ENCODE data around the gene PET100. TPM values are rescaled to one million over a fixed set of nuclear protein-coding genes. Genes with fewer than 3 reads are reported as not detected.
"Not testable (repeated sequence)": the region's sequence is repeated elsewhere in the genome, so short reads cannot be mapped to it uniquely, and the experiment has no call there.

Gene PET100
- total RNA-seq, 1 donor from 2014 or later: 15.9 TPM

DNA sequence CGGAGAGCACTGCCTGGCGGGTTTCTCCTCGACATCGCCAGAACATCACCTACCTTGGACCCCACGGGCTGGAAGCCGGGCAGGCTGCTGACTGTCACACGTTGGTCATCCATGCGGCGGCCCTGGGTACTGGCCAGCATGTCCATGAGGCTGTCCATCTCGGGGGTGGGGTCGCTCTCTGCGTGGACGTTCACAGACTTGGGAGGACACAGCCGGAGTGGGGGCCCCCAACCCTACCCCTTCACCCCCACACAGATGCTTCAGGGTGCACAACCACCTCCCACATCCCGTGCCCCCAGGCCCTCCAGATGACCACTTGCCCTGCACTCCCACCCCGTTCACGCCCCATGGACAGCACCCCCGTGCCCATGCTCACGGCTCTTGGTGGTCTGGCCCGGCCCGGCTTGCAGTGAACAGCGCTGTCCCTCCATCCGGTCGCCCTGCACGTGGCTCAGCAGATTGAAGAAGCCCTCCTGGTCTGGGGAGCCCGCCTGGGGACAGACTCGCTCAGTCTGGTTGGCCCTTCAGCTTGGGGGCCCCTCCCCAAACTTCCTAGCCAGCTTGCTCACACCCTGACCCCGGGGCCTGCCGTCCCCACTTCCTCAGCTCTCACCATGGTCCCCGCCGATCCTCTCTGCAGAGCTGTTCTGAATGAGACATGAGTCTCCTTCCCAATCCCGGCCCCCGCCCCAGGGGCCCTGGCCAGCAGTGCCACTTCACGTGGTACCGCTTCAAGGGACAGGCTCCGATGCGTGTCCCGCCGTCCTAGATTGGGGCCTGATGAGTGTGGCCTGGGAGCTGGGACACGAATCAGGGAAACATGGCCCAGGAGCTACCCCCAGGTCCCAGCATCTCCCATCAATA, 3.0 kb downstream of the PET100 start:
- DNase-seq (ENCODE audit: low read depth): no peak

DNA sequence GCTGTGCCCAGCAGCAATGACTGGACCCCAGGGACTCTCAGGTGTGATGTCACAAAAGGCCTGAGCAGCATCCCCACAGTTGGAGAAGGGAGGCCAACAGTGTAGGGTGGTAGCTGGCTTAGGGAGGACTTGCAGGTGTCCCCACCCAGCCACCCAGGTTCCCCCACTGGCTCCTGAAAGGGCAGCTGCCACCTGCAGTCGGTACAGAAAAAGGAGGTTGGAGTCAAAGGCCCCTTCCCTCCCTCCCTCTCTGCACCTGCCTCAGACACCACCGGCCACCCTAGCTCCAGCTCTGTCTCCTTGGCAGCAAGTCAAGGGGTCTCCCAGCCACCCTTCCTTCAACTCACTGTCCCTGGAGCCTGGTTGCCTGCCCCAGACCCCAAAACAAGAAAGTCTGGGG, 4.1 kb downstream of the PET100 start, which contains the start of gene PCP2:
TSS of gene PCP2 (minus strand) at position 22 of the 400 bp plus-strand sequence. CDS start 262 bp downstream, outside the sequence.
- DNase-seq (ENCODE audit: low read depth): no peak

DNA sequence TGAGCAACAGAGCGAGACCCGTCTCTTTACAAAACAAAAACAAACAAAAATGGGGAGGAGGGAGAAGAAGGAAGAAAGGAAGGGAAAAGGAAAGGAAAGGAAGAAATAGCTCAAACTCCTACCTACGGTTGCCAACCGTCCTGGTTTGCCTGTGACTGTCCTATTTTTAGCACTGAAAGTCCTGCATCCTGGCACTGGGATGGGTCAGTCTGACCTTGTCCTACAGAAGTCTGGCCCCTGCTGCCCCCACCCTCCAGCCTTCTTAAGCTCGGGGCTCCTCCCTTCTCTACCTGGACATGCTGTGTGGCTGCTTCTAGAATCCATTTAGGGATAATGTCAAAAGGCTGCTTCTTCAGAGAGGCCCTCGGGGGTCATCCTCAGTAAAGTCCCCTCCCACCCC, 6.1 kb downstream of the PET100 start:
- no peak for DNase-seq (ENCODE audit: low read depth)

DNA sequence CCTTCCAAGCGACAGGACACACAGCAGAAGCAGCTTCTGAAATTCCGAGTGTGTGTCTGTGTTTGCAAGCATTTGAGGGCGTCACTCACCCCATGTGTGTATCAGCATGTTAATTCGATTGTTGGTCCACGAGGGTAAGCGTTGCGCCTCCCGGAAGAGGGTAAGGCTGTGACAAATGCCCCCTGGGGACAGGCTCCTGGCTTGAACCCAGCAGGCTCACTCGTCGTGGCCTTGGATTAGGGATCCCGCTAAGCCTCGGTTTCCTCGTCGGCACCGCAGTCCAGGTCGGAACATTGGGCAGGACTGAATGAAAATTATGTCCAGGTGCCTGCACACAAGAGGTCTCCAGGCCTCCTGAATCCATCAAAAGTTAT, 6.7 kb downstream of the PET100 start:
- DNase-seq (ENCODE audit: low read depth): no peak

DNA sequence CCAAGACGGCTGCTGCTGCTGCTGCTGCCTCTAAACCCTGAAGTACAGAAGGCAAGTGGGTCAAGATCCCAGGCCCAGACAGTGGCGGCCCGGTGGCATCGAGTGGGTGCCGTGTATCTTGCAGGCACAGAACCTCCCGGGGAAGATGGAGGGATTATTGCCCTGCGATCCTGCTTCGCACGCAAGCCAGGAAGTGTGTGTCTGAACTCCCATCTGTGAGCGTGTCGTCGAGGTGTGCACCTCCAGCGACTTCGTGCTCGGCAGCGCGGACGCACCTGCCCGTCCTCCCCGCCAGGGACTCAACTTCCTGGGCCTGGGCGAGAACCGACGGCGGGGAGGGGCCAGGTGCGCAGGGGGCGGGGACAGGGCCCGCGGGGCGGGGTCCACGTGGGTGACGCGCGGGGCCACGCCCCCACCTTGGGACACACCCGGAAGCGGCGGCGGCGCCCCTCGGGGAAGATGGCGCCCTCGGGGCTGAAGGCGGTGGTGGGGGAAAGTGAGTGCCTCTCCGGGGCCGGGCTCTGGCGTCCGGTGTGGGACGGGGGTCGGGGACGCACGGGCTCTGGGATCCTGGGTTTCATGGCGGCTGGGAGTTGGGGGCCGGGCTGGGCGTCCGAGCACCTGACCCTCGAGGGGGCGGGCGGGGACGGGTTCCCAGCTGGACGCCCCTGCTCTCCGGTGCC, 7.2 kb downstream of the PET100 start, which contains the start of gene STXBP2:
TSS of gene STXBP2 (plus strand) at position 420 of the 683 bp plus-strand sequence. CDS start at position 460, 40 bp downstream.
- no peak for DNase-seq (ENCODE audit: low read depth)

DNA sequence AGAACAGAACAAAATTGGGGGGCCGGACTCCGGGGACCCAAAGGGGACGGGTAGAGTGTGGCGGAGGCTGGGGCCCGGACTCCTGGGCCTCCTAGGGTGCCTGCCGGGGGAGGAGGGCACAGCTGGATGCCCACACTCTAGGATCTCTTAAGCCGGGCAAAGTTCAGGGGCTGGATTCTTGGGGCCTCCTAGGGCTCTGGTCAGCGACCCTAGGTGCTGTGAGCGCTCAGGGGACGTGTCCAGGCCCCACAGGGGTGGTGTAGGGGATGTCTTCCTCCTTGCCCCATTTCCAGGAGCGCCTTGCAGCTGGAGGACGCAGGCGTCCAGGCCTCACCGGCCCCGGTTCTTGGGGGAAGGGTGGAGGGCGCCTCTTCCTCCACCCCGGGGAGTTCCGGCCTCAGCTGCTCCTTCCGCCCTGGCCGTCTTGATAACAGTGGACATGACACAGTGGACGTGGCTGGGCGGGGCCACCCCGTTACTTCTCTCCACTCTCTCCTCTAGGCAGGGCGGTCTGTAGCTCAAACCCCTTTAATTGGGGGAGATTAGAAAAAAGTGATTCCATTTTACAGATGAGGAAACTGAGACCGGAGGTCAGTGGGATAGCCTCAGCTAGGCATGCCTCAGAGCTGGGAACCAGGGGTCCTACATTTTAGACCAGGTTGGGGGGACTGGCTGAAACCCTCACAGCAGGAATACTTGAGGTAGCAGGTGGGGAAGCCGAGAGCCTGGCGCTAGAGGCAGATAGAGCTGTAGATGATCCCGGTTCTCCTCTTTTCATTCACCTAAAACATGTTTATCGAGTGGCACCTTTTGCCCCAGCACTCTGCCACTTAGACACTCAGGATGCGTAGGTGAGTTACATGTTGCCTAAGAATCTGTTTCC, 8.0 kb downstream of the PET100 start:
- DNase-seq (ENCODE audit: low read depth): no peak

DNA sequence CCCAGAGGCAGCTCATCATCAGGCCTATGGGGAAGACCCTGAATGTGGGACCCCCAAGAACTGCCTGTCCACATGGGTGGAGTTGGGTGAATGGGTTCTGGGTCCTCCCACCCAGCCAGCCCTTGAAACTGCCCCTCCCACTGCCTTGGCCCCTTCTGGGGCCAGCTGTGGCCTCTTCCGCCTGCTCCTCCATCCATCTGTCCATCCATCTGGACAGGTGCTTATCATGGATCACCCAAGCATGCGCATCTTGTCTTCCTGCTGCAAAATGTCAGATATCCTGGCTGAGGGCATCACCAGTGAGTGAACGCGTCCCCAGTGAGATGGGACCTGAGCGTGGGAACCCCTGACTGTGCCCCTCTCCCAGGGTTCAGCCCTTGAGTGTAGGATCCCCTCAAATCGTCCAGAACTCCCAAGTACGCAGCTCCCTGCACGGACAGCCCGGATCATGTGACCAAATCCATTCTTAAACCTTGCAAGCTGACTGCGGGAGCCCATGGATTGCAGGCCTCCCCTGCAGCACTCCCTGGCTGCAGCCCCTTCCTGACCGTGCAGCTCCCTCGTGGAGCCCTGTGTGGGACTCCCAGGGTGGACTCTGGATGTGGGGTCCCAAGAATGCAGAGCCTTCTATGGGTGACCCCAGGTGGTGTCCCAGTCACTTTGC, 9.3 kb downstream of the PET100 start:
- no peak for DNase-seq (ENCODE audit: low read depth)

DNA sequence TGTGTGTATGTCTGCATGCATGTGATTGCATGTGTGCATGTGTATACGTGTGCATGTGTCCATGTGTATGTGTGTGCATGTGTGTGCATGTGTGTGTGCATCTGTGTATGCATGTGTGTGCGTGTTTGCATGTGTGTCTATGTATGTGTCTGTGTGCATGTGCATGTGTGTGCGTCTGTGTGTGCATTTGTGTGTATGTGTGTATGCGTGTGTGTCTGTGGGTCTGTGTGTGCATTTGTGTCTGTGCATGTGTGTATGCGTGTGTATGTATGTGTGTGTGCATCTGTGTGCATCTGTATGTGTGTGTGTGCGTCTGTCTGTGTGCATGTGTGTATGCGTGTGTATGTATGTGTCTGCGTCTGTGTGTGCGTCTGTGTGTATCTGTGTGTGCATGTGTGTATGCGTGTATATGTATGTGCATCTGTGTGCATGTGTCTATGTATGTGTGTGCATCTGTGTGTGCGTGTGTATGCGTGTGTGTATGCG, 10.3 kb downstream of the PET100 start:
- DNase-seq (ENCODE audit: low read depth): no peak

DNA sequence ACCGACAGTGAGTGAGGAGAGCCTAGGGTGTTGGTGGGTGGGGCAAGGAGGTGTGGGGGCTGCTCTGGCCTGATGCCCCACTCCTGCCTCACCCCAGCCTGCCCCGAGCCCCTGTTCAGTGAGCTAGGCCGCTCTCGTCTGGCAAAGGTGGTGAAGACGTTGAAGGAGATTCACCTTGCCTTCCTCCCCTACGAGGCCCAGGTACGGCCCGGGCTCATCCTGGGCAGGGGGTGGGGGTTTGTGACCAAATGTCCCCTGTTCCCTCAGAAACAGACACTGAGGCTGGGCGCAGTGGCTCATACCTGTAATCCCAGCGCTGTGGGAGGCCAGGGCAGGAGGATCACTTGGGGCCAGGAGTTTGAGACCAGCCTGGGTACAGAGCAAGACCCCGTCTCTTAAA, 11.2 kb downstream of the PET100 start:
- no peak for DNase-seq (ENCODE audit: low read depth)

DNA sequence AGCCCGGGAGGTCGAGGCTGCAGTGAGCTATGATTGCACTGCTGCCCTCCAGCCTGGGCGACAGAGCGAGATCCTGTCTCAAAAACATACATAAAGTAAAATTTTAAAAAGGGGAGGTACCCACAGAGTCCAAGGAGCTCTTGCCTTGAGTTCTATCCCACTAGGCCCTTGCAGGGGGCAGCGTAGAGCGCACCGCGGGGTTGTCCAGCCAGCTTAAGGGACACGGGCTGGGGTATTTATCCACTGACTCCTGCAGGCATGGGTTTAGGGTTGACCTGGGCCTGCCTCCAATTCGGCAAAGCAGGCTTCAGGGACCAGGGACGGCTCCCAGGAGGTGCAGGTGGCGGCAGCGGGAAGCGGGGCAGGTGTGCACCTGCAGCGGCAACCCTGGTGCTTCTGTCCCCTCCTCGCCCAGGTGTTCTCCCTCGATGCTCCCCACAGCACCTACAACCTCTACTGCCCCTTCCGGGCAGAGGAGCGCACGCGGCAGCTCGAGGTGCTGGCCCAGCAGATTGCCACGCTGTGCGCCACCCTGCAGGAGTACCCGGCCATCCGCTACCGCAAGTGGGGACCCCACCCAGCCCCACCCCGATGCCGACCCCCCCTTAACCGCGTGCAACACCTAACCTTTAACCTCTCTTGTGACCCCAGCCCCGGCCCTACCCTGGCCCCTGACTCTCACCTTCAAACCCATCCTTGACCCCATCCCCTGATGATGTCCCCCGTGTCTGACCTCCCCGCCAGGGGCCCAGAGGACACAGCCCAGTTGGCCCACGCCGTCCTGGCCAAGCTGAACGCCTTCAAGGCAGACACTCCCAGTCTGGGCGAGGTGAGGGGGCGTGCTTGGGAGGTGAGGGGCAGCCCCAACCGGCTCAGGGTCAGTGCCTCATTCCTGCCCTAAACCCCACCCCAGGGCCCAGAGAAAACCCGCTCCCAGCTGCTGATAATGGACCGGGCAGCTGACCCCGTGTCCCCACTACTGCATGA, 12.0 kb downstream of the PET100 start:
- DNase-seq (ENCODE audit: low read depth): no peak

DNA sequence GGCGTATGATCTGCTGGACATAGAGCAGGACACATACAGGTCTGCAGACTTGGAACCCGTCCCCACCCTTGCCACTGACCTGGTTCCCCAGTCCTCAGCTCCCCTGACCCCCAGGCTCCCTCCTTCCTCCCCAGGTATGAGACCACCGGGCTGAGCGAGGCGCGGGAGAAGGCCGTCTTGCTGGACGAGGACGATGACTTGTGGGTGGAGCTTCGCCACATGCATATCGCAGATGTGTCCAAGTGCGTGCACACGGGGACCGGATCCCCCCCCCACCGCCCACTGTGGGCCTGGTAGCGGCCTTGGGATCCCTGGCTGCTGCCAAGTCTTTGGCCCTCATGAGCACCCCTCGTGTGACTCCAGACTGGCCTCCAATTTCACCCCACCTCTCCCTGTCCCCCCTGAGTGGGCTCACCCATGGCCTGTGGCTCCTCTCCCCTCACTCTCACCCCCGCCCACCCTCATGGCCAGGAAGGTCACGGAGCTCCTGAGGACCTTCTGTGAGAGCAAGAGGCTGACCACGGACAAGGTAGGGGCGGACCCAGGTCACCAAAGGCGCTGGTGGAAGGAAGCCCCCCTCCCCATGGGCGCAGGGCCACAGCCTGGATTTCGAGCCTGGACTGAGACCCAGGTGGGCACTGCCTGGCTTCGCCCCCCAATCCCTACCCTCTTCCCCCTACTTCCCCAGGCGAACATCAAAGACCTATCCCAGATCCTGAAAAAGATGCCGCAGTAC, 12.9 kb downstream of the PET100 start:
- DNase-seq (ENCODE audit: low read depth): no peak

DNA sequence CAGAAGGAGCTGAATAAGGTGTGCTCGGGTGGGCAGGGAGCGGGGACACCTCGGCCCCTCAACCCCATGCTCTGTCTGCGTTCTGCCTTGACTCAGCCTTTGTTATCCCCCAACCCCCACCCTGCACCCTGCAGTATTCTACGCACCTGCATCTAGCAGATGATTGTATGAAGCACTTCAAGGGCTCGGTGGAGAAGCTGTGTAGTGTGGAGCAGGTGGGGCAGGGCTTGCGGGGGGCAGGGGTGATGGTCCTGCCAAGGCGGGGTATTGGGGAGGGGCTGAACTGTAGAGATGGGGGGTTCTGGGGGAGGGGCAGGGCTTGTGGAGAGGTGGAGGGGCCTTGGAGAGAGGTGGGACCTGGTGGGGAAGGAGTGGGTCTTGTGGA, 13.4 kb downstream of the PET100 start:
- DNase-seq (ENCODE audit: low read depth): no peak

DNA sequence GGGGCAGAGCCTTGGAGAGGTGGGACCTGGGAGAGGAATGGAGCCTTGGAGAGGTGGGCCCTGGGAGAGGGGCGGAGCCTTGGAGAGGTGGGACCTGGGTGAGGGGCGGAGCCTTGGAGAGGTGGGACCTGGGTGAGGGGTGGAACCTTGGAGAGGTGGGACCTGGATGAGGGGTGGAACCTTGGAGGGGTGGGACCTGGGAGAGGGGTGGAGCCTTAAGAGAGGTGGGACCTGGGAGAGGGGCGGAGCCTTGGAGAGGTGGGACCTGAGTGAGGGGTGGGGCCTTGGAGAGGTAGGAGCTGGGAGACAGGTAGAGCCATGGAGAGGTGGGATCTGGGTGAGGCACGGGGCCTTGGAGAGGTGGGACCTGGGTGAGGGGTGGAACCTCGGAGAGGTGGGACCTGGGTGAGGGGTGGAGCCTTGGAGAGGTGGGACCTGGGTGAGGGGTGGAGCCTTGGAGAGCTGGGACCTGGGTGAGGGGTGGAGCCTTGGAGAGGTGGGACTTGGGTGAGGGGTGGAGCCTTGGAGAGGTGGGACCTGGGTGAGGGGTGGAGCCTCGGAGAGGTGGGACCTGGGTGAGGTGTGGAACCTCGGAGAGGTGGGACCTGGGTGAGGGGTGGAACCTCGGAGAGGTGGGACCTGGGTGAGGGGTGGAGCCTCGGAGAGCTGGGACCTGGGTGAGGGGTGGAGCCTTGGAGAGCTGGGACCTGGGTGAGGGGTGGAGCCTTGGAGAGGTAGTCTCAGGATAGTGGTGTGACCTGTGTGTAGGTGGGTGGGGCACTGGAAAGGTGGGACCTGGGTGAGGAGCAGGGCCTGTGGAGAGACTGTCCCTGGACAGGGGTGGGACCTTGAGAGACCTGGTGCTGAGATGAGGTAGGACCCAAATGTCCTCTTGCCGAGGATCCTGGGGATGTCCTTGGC, 14.3 kb downstream of the PET100 start:
- DNase-seq (ENCODE audit: low read depth): not testable (repeated sequence)

DNA sequence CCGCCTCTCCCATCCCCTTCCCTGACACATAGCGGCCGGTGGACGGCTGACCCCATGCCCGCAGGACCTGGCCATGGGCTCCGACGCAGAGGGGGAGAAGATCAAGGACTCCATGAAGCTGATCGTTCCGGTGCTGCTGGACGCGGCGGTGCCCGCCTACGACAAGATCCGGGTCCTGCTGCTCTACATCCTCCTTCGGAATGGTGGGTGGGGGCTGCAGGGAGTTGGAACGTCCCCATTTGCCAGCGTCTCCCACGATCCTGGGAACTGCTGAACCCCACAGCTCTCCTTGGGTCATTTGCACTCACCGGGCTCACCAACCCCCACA, 14.9 kb downstream of the PET100 start:
- no peak for DNase-seq (ENCODE audit: low read depth)

DNA sequence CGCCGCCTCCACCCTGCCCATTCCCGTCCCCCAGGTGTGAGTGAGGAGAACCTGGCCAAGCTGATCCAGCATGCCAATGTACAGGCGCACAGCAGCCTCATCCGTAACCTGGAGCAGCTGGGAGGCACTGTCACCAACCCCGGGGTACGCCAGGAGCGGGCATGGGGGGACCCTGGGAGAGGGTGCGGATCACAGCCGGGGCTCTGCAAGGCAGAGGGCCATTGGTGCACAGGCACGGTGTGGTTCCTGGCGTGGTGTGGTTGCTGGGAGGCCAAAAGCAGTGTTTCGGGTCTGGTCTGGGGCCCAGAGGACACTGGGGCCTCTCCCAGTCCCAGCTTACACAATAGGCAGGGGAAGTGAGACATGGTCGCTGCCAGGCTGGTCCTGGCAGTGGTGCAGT, 15.6 kb downstream of the PET100 start:
- DNase-seq (ENCODE audit: low read depth): no peak

DNA sequence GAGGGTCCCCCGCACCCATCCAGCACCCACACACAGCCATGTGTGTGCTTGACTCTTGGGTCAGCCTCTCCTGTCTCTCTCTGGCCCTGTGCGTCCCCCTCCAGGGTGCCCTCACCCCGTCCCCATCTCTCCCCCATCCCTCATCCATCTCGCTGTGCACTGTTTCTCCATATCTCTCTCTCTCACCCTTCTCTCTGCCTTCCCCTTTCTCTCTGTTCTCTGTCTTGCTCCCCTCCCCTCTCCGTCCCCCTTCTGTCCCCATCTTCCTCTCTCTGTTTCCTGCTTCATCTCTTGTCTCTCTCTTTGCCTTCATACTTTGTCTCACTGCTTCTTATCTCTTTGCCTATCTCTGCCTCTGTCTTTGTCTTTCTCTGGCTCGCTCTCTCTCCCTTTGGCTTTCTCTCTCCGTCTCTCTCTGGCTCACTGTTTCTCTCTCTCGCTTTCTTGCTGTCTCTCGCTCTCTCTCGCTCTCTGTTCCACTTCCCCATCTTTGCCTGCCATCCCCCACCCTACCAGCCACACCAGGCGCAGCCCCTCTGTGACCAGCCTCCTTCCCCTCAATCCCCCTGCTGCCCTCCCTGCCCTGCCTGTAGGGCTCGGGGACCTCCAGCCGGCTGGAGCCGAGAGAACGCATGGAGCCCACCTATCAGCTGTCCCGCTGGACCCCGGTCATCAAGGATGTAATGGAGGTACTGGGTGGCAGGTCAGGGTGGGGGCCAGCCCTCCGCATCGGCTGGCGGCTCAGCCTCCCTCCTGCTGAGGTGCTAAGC, 16.2 kb downstream of the PET100 start:
- no peak for DNase-seq (ENCODE audit: low read depth)

DNA sequence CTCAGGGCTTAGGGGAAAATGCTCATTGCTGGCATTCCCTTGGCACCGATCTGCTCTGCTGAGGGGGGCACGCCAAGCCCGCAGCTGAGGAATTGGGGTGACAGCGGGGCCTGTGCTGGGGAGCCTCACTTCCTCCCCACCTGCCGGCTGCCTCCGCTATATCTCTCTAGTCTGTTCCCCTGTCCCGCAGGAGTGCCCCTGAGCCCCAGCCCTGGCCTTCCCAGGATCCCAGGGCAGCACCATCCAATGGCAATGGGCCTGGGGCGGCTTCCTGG, 16.8 kb downstream of the PET100 start:
- no peak for DNase-seq (ENCODE audit: low read depth)
